ENCODE data around the gene LYST.

DNA sequence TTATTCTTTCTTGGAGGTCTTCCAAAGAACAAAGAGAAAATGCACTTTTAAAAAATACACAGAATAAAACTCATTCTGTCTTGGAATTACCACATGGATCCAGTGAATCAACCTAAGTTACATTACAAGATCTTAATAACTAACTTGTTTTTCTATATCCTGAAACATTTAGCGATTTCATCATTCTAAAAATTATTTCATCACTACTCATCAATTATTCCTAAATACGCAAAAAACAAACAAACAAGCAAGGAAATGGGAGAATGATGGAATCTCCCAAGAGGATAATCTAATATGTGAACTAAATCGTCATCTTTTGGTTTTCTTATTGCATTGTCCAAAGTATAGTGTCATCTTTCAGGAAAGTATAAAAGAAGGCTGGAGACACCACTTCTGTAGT lies 178.6 kb downstream of the LYST start:
- no peak for TF ChIP-seq POLR2AphosphoS5 (IDR thresholded peaks at IDR 0.05; ENCODE audit: low read depth)
- TF ChIP-seq, protein P1, sequence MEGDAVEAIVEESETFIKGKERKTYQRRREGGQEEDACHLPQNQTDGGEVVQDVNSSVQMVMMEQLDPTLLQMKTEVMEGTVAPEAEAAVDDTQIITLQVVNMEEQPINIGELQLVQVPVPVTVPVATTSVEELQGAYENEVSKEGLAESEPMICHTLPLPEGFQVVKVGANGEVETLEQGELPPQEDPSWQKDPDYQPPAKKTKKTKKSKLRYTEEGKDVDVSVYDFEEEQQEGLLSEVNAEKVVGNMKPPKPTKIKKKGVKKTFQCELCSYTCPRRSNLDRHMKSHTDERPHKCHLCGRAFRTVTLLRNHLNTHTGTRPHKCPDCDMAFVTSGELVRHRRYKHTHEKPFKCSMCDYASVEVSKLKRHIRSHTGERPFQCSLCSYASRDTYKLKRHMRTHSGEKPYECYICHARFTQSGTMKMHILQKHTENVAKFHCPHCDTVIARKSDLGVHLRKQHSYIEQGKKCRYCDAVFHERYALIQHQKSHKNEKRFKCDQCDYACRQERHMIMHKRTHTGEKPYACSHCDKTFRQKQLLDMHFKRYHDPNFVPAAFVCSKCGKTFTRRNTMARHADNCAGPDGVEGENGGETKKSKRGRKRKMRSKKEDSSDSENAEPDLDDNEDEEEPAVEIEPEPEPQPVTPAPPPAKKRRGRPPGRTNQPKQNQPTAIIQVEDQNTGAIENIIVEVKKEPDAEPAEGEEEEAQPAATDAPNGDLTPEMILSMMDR (IDR thresholded peaks at IDR 0.05; ENCODE audit: insufficient read depth, low read length): no peak
- TF ChIP-seq, protein P2, sequence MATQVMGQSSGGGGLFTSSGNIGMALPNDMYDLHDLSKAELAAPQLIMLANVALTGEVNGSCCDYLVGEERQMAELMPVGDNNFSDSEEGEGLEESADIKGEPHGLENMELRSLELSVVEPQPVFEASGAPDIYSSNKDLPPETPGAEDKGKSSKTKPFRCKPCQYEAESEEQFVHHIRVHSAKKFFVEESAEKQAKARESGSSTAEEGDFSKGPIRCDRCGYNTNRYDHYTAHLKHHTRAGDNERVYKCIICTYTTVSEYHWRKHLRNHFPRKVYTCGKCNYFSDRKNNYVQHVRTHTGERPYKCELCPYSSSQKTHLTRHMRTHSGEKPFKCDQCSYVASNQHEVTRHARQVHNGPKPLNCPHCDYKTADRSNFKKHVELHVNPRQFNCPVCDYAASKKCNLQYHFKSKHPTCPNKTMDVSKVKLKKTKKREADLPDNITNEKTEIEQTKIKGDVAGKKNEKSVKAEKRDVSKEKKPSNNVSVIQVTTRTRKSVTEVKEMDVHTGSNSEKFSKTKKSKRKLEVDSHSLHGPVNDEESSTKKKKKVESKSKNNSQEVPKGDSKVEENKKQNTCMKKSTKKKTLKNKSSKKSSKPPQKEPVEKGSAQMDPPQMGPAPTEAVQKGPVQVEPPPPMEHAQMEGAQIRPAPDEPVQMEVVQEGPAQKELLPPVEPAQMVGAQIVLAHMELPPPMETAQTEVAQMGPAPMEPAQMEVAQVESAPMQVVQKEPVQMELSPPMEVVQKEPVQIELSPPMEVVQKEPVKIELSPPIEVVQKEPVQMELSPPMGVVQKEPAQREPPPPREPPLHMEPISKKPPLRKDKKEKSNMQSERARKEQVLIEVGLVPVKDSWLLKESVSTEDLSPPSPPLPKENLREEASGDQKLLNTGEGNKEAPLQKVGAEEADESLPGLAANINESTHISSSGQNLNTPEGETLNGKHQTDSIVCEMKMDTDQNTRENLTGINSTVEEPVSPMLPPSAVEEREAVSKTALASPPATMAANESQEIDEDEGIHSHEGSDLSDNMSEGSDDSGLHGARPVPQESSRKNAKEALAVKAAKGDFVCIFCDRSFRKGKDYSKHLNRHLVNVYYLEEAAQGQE (IDR thresholded peaks at IDR 0.05; ENCODE audit: insufficient replicate concordance, low read depth): no peak
- no peak for TF ChIP-seq SPI1 (IDR thresholded peaks at IDR 0.05; ENCODE audit: borderline replicate concordance, low read depth)
